Stimulated activated CD8-positive, alpha-beta memory T cell treated with anti-CD3 and anti-CD28 coated beads, Interleukin-7, amount 100 ng/mL, for 24 hours (primary cell): ENCODE results near the gene CCDC116.

Experiments
- DNase-seq: peaks from one replicate; pipeline ENCODE4 v3.0.0-alpha.2; 2020; ENCODE audit warnings: low read depth

CCDC116 gene

DNA sequence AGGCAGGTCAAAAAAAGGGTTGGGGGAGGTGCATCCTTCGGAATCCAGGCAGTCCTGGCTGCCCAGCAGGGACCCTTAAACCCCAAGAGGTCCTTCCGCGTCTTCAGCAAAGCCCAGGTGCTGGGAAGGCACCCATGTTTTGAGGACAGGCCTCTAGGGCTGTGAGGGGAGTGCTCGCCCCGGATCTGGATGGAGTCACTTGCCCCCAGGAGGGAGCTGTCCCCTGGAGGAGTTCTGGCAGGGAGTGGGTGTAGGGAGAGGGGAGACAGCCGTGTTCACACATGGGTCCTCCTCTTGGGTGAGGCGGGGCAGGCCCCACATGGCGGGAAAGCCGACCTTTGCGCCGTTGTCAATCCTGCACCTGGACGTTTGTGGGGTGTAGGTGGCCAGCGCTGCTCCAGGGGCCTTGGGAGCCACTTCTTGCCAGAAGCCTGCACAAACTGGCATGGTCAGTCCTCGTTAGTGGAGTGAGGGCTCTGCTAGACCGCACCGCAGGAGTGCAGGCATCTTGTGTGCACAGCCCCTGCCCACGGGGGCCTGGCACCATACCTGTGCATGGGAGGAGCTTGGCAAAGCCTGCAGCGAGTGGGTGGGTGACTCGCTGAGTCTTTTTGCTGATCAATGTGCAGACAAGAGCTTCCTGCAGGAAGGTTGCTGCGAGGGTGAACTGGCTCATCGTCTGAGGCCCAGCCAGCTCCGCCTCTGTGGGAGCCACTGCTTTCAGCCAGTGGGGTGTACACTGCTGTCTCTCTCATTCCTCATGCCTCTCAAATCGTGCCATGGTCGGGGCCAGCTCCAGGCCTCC lies 49.2 kb downstream of the CCDC116 start:
- no peak for DNase-seq

DNA sequence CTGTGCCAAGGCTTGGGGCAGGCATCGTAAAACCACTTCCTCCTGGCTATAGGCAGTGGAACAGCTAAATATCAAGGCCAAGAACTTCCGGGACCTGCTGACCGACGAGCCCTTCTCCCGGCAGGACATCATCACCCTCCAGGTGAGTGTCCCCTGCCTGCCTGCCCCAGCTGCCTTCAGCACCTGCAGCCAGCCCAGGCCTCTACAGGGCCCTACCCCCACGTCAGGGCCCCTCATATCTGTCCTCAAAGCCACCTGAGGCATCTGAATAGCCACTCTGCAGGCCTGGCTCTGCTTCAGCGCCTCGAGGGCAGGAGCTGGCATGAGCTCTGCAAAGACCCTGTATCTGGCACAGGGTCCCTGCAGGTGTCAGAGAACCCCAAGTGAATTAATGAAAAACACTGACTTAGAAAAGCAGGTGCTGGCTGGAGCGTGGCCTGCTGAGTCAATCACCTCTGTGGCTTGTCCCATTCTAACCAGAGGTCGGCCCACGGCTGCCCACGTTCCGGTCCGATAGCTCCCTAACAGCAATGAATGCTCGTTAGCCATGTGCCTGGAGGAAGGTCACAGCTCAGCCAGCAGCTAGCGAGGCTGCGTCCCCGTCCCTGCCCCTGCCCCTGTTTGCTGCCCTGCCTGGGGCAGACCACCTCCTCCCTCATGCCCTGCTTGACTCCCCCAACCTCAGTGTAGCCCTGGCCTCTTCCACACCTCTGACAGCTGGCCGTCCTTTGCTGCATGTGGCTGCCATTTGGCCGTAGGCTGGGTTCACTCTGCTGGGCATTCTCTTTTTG lies 50.0 kb downstream of the CCDC116 start:
- no peak for DNase-seq

DNA sequence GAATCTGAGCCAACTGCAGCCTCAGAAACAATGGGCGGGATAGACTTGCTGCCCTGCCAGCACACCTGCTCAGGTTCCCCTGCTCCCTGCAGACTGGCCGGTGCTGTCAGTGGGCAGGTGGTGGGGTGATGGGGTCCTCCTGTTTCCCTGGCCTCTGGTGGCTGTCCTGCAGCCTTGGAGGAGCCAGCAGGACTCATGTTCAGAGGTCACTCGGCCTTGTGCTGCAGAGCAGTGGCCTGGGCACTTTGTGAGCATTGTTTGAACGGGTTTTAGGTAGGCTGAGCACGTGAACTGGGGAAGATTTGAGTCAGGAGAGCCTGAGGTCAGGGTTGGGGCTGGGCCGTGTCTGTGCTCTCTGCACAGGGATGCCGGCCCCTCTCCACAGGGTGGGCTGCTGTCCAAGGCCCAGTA lies 50.8 kb downstream of the CCDC116 start:
- DNase-seq, result no peak

DNA sequence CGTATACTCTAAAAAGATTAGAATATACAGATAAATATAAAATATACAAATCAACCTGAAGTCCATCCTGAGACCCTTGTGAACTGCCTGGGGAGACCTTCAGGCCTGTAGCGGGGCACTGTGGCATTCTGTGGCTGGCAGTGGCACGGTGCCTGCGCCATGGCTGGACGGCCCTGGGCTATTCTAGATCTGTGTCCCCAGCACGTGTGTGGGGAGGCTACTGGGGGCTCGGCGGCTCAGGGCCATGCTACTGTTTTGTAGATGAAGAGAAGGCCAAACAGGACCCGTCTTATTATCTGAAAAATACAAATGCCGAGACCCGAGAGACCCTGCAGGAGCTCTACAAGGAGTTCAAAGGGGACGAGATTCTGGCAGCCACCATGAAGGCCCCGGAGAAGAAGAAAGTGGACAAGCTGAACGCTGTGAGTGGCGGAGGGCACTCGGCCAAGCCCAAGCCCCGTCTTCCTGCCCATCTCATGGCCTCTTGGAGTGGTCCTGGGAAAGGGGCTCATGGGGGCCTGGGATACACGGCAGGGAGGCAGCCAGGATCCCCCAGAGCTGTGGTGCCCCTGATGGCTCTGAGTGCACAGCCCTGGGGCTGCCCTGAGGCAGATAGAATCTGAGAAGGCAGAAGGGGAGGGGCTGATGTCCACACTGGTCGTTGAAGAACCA lies 52.1 kb downstream of the CCDC116 start:
- DNase-seq, result no peak

DNA sequence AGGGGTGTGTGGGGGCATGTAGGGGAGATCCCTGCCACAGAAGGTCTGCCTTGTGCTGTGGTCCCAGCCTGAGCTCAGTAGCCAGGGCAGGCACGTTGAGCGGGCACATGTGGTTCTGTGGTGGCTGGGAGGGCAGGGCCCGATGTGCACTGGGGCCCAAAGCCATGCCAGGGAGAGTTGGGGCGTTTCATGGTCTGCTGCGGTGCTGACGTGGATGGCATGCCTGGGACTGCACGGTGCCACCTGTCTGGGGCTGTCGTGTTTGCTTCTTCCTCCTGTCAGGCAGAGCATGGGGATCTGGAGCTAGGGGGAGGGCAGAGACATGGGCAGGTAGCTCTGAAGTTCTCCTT lies 52.6 kb downstream of the CCDC116 start:
- no peak for DNase-seq

DNA sequence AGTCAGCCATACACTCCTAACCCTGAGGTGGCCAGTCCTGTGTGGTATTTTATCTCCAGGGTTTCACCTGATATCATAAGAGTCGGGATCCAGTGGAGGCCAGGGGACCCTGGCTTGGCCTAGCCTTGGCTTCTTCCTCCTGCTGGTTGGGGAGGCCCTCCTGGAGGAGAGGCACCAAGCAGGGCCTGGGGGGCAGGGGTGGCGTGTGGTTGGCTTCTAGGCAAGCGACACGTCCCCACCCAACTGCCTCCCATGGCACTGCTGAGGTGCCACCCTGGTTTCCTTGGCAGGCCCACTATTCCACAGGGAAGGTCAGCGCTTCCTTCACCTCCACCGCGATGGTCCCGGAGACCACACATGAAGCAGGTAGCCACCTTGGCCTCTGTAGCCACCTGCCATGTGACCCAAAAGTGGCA lies 53.6 kb downstream of the CCDC116 start:
- DNase-seq, result no peak
